Measurements from ENCODE around the gene NRXN2.

The NRXN2 gene

GRCh38 chr11:64698427-64698826 lies 24.6 kb downstream of the NRXN2 start:
- no peak for DNase-seq (ENCODE audit: low read depth in 3 of 3)

- no peak for DNase-seq (ENCODE audit: low read depth in 3 of 3)
Observed at GRCh38 chr11:64697663-64698375, 25.2 kb downstream of the NRXN2 start.

- DNase-seq (ENCODE audit: low read depth in 3 of 3): no peak
Observed at GRCh38 chr11:64696045-64696444, 27.0 kb downstream of the NRXN2 start.

GRCh38 chr11:64695548-64695947 lies 27.4 kb downstream of the NRXN2 start:
- DNase-seq (ENCODE audit: low read depth in 3 of 3): no peak

- no peak for DNase-seq (ENCODE audit: low read depth in 3 of 3)
Observed at GRCh38 chr11:64694821-64695365, 28.1 kb downstream of the NRXN2 start.

GRCh38 chr11:64694026-64694755 lies 28.8 kb downstream of the NRXN2 start:
- DNase-seq (ENCODE audit: low read depth in 3 of 3): no peak

- no peak for DNase-seq (ENCODE audit: low read depth in 3 of 3)
Observed at GRCh38 chr11:64692764-64693331, 30.1 kb downstream of the NRXN2 start.

- DNase-seq (ENCODE audit: low read depth in 3 of 3): no peak
Observed at GRCh38 chr11:64691543-64691942, 31.5 kb downstream of the NRXN2 start.

- DNase-seq (ENCODE audit: low read depth in 3 of 3): no peak
Observed at GRCh38 chr11:64690235-64690634, 32.8 kb downstream of the NRXN2 start.

- peak; percentile 77 to 84 (median 82) for DNase-seq (ENCODE audit: low read depth in 3 of 3)
Observed at GRCh38 chr11:64688534-64688982, 34.4 kb downstream of the NRXN2 start.

- no peak for DNase-seq (ENCODE audit: low read depth in 3 of 3)
Observed at GRCh38 chr11:64687643-64688533, 35.1 kb downstream of the NRXN2 start.

- DNase-seq (ENCODE audit: low read depth in 3 of 3): no peak
Observed at GRCh38 chr11:64687204-64687603, 35.8 kb downstream of the NRXN2 start.

- no peak for DNase-seq (ENCODE audit: low read depth in 3 of 3)
Observed at GRCh38 chr11:64686466-64687170, 36.4 kb downstream of the NRXN2 start.

GRCh38 chr11:64685536-64685935 lies 37.5 kb downstream of the NRXN2 start:
- DNase-seq (ENCODE audit: low read depth in 3 of 3): no peak

- DNase-seq (ENCODE audit: low read depth in 3 of 3): no peak
Observed at GRCh38 chr11:64684357-64684756, 38.6 kb downstream of the NRXN2 start.

GRCh38 chr11:64681171-64681570 lies 41.8 kb downstream of the NRXN2 start:
- DNase-seq (ENCODE audit: low read depth in 3 of 3): no peak

GRCh38 chr11:64679846-64680245 lies 43.2 kb downstream of the NRXN2 start:
- DNase-seq (ENCODE audit: low read depth in 3 of 3): no peak

GRCh38 chr11:64677441-64678023 lies 45.5 kb downstream of the NRXN2 start:
- DNase-seq (ENCODE audit: low read depth in 3 of 3): no peak

GRCh38 chr11:64676261-64676615 lies 46.8 kb downstream of the NRXN2 start:
- DNase-seq (ENCODE audit: low read depth in 3 of 3): no peak

- no peak for DNase-seq (ENCODE audit: low read depth in 3 of 3)
Observed at GRCh38 chr11:64675450-64676260, 47.3 kb downstream of the NRXN2 start.
